SK-N-SH treated with all-trans-retinoic acid at 6 μM for 48 hours (cell line): Measurements from ENCODE around the gene IGFL4.

Experiments used
- ARNTL ChIP-seq: fragments of 450-650 bp; formaldehyde crosslinking; IDR thresholded peaks from 2 replicates; pipeline ENCODE4 v1.5.0; 2020; ENCODE audit warnings: low read depth, mild to moderate bottlenecking, moderate library complexity, borderline replicate concordance
- ESRRG ChIP-seq: fragments of 250-450 bp; sonication (Bioruptor Pico); IDR thresholded peaks from 2 replicates; pipeline ENCODE4 v1.6.1; 2021; ENCODE audit warnings: mild to moderate bottlenecking
- PATZ1 ChIP-seq: fragments of 250-450 bp; sonication (Bioruptor Pico); IDR thresholded peaks from 2 replicates; pipeline ENCODE4 v1.8.0; 2020; ENCODE audit warnings: mild to moderate bottlenecking, moderate library complexity, borderline replicate concordance
- ZFP30 ChIP-seq: fragments of 450-650 bp; formaldehyde crosslinking; IDR thresholded peaks from 2 replicates; pipeline ENCODE4 v1.5.0; 2022; ENCODE audit warnings: mild to moderate bottlenecking, moderate library complexity

- no peak for TF ChIP-seq PATZ1
- no peak for TF ChIP-seq ZFP30
- no peak for TF ChIP-seq ARNTL (CRISPR knock-in tag)
- no peak for TF ChIP-seq ESRRG (CRISPR knock-in tag)
Measured at GRCh38 chr19:46019270-46019669, 21.5 kb downstream of the IGFL4 start.
